Thoracic aorta (tissue), 2 donors: Measurements from ENCODE around the gene TM9SF3. TPM values are rescaled to one million over a fixed set of nuclear protein-coding genes. Genes with fewer than 3 reads are reported as not detected.

Experiments
- ATAC-seq: fragments of 150-250 bp; one replicate; pipeline ENCODE4 v1.8.0; 2017; ENCODE audit warnings: low read depth; ENCODE audit not compliant: insufficient number of reproducible peaks, low FRiP score
- DNase-seq: peaks from one replicate; pipeline ENCODE4 v3.0.0-alpha.2; 2020; ENCODE audit warnings: low spot score
- H3K27ac ChIP-seq, 2 donors: fragments of 200-600 bp; sonication (generic); 1 replicate in 1 of 2; 2 replicates in 1 of 2; pipeline ENCODE4 v1.5.1; 2016; ENCODE audit warnings: mild to moderate bottlenecking in 2 of 2, moderate library complexity in 2 of 2
- H3K27me3 ChIP-seq: fragments of 200-600 bp; sonication (generic); replicated peaks from 2 replicates; pipeline ENCODE4 v1.6.0; 2016; ENCODE audit warnings: mild to moderate bottlenecking; ENCODE audit not compliant: insufficient read depth
- H3K36me3 ChIP-seq: fragments of 200-600 bp; sonication (generic); one replicate; pipeline ENCODE4 v1.5.1; 2016
- H3K4me1 ChIP-seq, 2 donors: fragments of 200-600 bp; sonication (generic); 1 replicate in 1 of 2; 2 replicates in 1 of 2; pipeline versions ENCODE4 v1.5.1 to v1.6.0; 2016; ENCODE audit warnings: low read depth in 2 of 2, mild to moderate bottlenecking in 1 of 2; ENCODE audit not compliant: control insufficient read depth in 1 of 2
- H3K4me3 ChIP-seq: fragments of 200-600 bp; sonication (generic); 2 replicates; pipeline ENCODE4 v1.5.1; 2016; ENCODE audit warnings: mild to moderate bottlenecking
- H3K9me3 ChIP-seq: fragments of 200-600 bp; sonication (generic); 2 replicates; pipeline ENCODE4 v1.5.1; 2016
- CTCF ChIP-seq: fragments of 200-600 bp; sonication (generic); IDR thresholded peaks from one replicate; pipeline ENCODE4 v1.5.1; 2019; ENCODE audit warnings: antibody characterized with exemption
- total RNA-seq, 2 donors: library from RNA; depleted of rRNA; stranded (reverse); fragments of >200 nt; gene quantifications; one replicate each; pipeline versions ENCODE4 v1.1.0 to v1.2.3, GENCODE V29; 2016

TM9SF3 gene
- total RNA-seq, 2 donors from 2014 or later: 68.9 to 125 TPM

- no peak overlapping the region for H3K27ac ChIP-seq
- no peaks in the 10 kb centered on the region for H3K9me3 ChIP-seq
- H3K4me3 ChIP-seq: no peak overlapping the region
- DNase-seq (no peak), ATAC-seq (no peak)
- H3K27me3 ChIP-seq: no peaks in the 10 kb centered on the region
- H3K4me1 ChIP-seq: peaks cover 0 to 2% of the 10 kb centered on the region in 2 donors
- no peak for TF ChIP-seq CTCF
- no peaks in the 10 kb centered on the region for H3K36me3 ChIP-seq
Observed at GRCh38 chr10:96625173-96625572, 38.4 kb upstream of the TM9SF3 start.

DNA sequence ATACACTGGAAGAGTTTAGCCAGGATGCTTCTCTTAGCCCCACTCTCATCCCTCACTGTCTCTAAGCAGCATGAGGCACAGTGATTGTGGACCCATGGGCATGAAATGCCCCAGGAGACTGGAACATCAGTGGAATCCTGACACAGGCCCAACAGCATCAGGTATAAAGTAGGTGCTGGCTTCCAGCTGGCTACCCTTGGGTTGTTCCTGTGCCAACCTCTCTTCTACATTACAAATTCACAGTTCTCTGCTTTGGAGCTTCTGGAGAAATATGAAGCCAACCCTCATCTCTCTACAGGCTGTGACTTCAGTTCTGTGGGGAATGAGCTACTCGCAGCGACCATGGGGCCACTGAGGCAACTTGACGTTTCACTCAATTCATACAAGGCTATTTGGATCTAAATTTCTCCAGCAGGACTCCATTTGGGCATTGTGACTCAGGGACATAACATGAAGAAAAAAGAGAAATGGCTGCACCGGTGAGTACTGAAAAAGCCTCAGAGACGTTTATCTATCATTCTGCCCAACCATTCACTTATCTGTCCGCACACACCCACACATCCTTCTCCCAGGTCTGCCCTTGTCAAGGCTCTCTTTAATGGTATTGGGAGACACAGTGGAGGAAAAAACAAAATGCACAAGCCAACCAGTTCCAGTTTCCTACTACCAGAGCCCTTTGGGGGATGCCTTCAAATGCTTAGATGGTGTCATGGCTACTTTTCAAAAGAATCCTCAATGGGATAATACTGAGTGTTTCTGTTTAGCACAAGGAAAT is 35.4 kb upstream of the TM9SF3 start:
- Histone ChIP-seq H3K4me3 (no peak overlapping the region), H3K36me3 (no peaks in the 10 kb centered on the region), H3K27me3 (no peaks in the 10 kb centered on the region), H3K27ac (no peak overlapping the region), H3K4me1 (peaks cover 7 to 23% of the 10 kb centered on the region in 2 donors), H3K9me3 (no peaks in the 10 kb centered on the region)
- TF ChIP-seq CTCF: no peak
- DNase-seq (no peak), ATAC-seq (no peak)

- Histone ChIP-seq H3K4me1 (peaks cover 7 to 23% of the 10 kb centered on the region in 2 donors), H3K27me3 (no peaks in the 10 kb centered on the region), H3K9me3 (no peaks in the 10 kb centered on the region), H3K4me3 (no peak overlapping the region), H3K27ac (no peak overlapping the region), H3K36me3 (no peaks in the 10 kb centered on the region)
- ATAC-seq (no peak), DNase-seq (no peak)
- no peak for TF ChIP-seq CTCF
Observed at GRCh38 chr10:96619796-96620773, 33.3 kb upstream of the TM9SF3 start.

- no peak for ATAC-seq
Observed at GRCh38 chr10:96619120-96619519, 32.3 kb upstream of the TM9SF3 start.

More at GRCh38 chr10:96619120-96619519, 32.3 kb upstream of the TM9SF3 start:
- H3K4me1 ChIP-seq: peaks cover 7 to 23% of the 10 kb centered on the region in 2 donors
- no peak overlapping the region for H3K4me3 ChIP-seq
- H3K27ac ChIP-seq: no peak overlapping the region
- H3K36me3 ChIP-seq: no peaks in the 10 kb centered on the region
- no peak for TF ChIP-seq CTCF
- no peaks in the 10 kb centered on the region for H3K9me3 ChIP-seq
- no peak for DNase-seq
- no peaks in the 10 kb centered on the region for H3K27me3 ChIP-seq
